Panc1 (cell line): ENCODE measurements around the gene KDM4D. TPM values are rescaled to one million over a fixed set of nuclear protein-coding genes. Genes with fewer than 3 reads are reported as not detected.

ENCODE experiments used
- ATAC-seq: fragments of 200-7000 bp; cut with Tn5 transposase; 2 replicates; pipeline ENCODE4 v1.9.1; 2020; ENCODE audit warnings: mild to moderate bottlenecking, moderate library complexity
- BruUV-seq: library from RNA; stranded (reverse); fragments of 400-500 nt; replicated peaks from 2 replicates; lab custom pipeline; 2021; lab: Mats Ljungman, UMichigan
- CTCF ChIA-PET: fragments of 300-600 bp; sonication (Branson Sonifier 250); formaldehyde crosslinking; loops from one replicate; lab custom pipeline; 2022; ENCODE audit warnings: antibody characterized with exemption; lab: Charles Lee
- POLR2A ChIA-PET: fragments of 300-600 bp; sonication (Branson Sonifier 250); formaldehyde crosslinking; loops from one replicate; lab custom pipeline; 2022; ENCODE audit warnings: antibody characterized with exemption; lab: Charles Lee
- DNase-seq: peaks from one replicate; pipeline ENCODE4 v3.0.0-alpha.2; 2010; ENCODE audit warnings: low read depth, low spot score
- H3K27ac ChIP-seq: 2 replicates; pipeline ENCODE4 v1.5.1; 2011; ENCODE audit warnings: mild to moderate bottlenecking, low read length, inconsistent platforms
- H3K27me3 ChIP-seq: fragments of 200-500 bp; sonication (Bioruptor generic); 2 replicates; pipeline ENCODE4 v1.6.0; 2014; ENCODE audit warnings: low read length, inconsistent platforms; ENCODE audit not compliant: control insufficient read depth, insufficient read depth
- H3K36me3 ChIP-seq: fragments of 200-500 bp; sonication (Bioruptor generic); 2 replicates; pipeline ENCODE4 v1.5.1; 2014; ENCODE audit warnings: inconsistent platforms, mild to moderate bottlenecking, low read length, moderate library complexity; ENCODE audit not compliant: control insufficient read depth, insufficient read depth
- H3K4me1 ChIP-seq: 2 replicates; pipeline ENCODE4 v1.5.1; 2011; ENCODE audit warnings: inconsistent platforms, mild to moderate bottlenecking, low read length, moderate library complexity; ENCODE audit not compliant: control insufficient read depth, insufficient read depth
- H3K4me3 ChIP-seq, 2 experiments: 2 replicates each; pipeline ENCODE4 v1.5.1; 2011 to 2012; ENCODE audit warnings: low read depth in 2 of 2, low read length in 2 of 2, mild to moderate bottlenecking in 2 of 2, inconsistent platforms in 1 of 2, moderate library complexity in 1 of 2
- H3K9me3 ChIP-seq: fragments of 200-500 bp; sonication (Bioruptor generic); 2 replicates; pipeline ENCODE4 v1.5.1; 2014; ENCODE audit warnings: low read depth, mild to moderate bottlenecking, inconsistent platforms, low read length, moderate library complexity; ENCODE audit not compliant: control insufficient read depth, insufficient read depth
- CTCF ChIP-seq: fragments of 450-650 bp; IDR thresholded peaks from 2 replicates; pipeline ENCODE4 v1.5.1; 2017; ENCODE audit warnings: mild to moderate bottlenecking
- POLR2AphosphoS5 ChIP-seq: IDR thresholded peaks from 2 replicates; pipeline ENCODE4 v1.6.1; 2012; ENCODE audit warnings: mild to moderate bottlenecking, low read depth, low read length, moderate library complexity
- SIN3A ChIP-seq: IDR thresholded peaks from 2 replicates; pipeline ENCODE4 v1.6.1; 2012; ENCODE audit warnings: low read depth, mild to moderate bottlenecking, low read length, moderate library complexity, borderline replicate concordance; ENCODE audit not compliant: insufficient read depth
- TCF7L2 ChIP-seq: IDR thresholded peaks from 2 replicates; pipeline ENCODE4 v1.6.1; 2011; ENCODE audit warnings: mild to moderate bottlenecking, low read depth, low read length, inconsistent platforms
- in situ Hi-C: cut with HindIII; loops from 2 replicates; pipeline ENCODE4 v1.10.0; 2016; ENCODE audit warnings: low sequenced_read_pairs, low pct_unique_long_range_greater_than_20kb
- intact Hi-C: fragments of 100-400 bp; cut with micrococcal nuclease; formaldehyde crosslinking; loops from one replicate; pipeline ENCODE4 v1.10.0; 2022; ENCODE audit not compliant: unreplicated experiment
- total RNA-seq: library from RNA; stranded (reverse); gene quantifications from one replicate; pipeline ENCODE4 v1.2.1, GENCODE V29; 2021; ENCODE audit not compliant: unreplicated experiment
- TF ChIP-seq, protein P1 (sequence below), 2 experiments: IDR thresholded peaks; 2 replicates each; pipeline ENCODE4 v1.6.1; 2011 to 2012; ENCODE audit warnings: low read depth in 2 of 2, control low read depth in 1 of 2, low read length in 1 of 2, mild to moderate bottlenecking in 1 of 2, moderate library complexity in 1 of 2; ENCODE audit not compliant: insufficient read depth in 1 of 2

Gene KDM4D
- total RNA-seq, 1 experiment from 2014 or later = 0.87 TPM

DNA sequence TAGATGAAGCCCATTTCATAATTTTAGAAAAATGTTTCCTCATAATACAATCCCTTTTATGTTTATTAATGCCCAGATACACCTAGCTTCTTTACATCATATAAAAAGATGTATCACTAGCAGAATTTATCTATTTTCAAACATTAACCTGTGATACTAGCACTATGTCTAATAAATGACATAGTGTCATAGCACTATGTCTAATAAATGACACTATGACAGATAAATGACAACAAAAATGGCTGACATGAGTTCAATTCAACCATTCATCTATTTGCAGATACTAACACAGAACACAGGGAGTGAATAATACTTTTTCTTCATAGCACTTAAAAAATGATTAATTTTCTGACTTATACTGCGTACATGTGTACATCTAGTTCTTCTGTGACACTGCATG is 32.1 kb downstream of the KDM4D start:
- no peak overlapping the region for H3K4me3 ChIP-seq
- no peaks in the 10 kb centered on the region for H3K9me3 ChIP-seq
- H3K4me1 ChIP-seq = no peaks in the 10 kb centered on the region
- intact Hi-C loops = no loop called here
- TF ChIP-seq, protein P1, sequence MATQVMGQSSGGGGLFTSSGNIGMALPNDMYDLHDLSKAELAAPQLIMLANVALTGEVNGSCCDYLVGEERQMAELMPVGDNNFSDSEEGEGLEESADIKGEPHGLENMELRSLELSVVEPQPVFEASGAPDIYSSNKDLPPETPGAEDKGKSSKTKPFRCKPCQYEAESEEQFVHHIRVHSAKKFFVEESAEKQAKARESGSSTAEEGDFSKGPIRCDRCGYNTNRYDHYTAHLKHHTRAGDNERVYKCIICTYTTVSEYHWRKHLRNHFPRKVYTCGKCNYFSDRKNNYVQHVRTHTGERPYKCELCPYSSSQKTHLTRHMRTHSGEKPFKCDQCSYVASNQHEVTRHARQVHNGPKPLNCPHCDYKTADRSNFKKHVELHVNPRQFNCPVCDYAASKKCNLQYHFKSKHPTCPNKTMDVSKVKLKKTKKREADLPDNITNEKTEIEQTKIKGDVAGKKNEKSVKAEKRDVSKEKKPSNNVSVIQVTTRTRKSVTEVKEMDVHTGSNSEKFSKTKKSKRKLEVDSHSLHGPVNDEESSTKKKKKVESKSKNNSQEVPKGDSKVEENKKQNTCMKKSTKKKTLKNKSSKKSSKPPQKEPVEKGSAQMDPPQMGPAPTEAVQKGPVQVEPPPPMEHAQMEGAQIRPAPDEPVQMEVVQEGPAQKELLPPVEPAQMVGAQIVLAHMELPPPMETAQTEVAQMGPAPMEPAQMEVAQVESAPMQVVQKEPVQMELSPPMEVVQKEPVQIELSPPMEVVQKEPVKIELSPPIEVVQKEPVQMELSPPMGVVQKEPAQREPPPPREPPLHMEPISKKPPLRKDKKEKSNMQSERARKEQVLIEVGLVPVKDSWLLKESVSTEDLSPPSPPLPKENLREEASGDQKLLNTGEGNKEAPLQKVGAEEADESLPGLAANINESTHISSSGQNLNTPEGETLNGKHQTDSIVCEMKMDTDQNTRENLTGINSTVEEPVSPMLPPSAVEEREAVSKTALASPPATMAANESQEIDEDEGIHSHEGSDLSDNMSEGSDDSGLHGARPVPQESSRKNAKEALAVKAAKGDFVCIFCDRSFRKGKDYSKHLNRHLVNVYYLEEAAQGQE (IDR thresholded peaks at IDR 0.05; ENCODE audit: insufficient read depth in 1 of 2, low read depth in 2 of 2, low read length in 1 of 2) = no peak
- no peak for TF ChIP-seq POLR2AphosphoS5
- no peak for TF ChIP-seq TCF7L2
- TF ChIP-seq SIN3A = no peak
- TF ChIP-seq CTCF = no peak
- no peak overlapping the region for H3K27ac ChIP-seq
- no peak for DNase-seq
- H3K27me3 ChIP-seq = peaks cover 8% of the 10 kb centered on the region; the same call in 1 of the 2 replicates
- no TSS peak for BruUV-seq
- no peak for ATAC-seq
- CTCF ChIA-PET = no interaction called here
- in situ Hi-C loops = no loop called here
- no peaks in the 10 kb centered on the region for H3K36me3 ChIP-seq
- POLR2A ChIA-PET = no interaction called here

- Histone ChIP-seq H3K9me3 (no peaks in the 10 kb centered on the region), H3K4me3 (no peak overlapping the region), H3K4me1 (no peaks in the 10 kb centered on the region), H3K27me3 (peaks cover 10% of the 10 kb centered on the region; the same call in 1 of the 2 replicates), H3K36me3 (no peaks in the 10 kb centered on the region), H3K27ac (no peak overlapping the region)
- no TSS peak for BruUV-seq
- intact Hi-C loops (no loop called here), in situ Hi-C loops (no loop called here)
- POLR2A ChIA-PET = no interaction called here
- TF ChIP-seq SIN3A = no peak
- TF ChIP-seq POLR2AphosphoS5 = no peak
- no peak for TF ChIP-seq CTCF
- TF ChIP-seq, protein P1 (IDR thresholded peaks at IDR 0.05; ENCODE audit: insufficient read depth in 1 of 2, low read depth in 2 of 2, low read length in 1 of 2) = no peak
- no peak for TF ChIP-seq TCF7L2
- ATAC-seq = no peak
- CTCF ChIA-PET = no interaction called here
- no peak for DNase-seq
These were observed 37.9 kb downstream of the KDM4D start for GRCh38 chr11:95011376-95011775.
